ENCODE data around the gene AGAP1.

The AGAP1 gene

DNA sequence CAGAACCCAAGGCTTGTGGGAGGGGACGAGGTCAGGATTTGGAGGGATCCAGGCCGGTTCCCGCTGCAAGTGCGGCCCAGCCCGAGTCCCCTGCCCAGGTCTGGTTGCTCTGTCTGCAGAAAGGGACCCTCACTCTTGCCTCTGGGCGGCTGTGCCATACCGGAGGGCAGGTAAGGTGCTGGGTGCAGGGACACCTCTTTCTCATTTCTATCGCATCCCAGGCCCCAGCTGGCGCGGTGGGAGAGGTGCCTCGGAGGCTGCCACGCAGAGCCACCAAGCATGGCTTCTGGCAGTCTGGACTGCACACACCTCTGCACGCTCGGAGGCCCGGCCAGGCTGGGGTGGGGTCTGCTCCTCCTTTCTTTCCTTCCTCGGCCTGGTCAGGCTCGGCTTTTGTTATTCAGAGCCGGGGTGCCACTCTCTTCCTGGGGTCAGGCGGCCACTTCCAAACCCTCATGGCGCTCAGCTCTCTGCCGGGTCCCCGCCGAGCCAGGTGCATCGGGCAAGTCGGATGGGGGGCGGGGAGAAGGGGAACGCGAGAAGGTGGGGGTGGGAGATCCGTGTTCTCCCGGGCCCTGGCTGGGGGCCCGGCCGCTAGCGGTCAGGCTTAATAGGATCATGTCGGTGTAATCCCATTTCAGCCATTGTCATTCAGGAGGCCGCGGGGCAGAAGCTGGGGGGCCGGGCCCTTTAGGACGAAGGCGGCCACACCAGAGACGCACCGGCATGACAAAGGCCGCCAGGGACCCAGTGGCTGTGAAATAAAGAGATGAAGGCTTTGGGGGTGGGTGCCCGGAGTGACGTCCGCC lies 665.3 kb downstream of the AGAP1 start:
- no peak for DNase-seq

DNA sequence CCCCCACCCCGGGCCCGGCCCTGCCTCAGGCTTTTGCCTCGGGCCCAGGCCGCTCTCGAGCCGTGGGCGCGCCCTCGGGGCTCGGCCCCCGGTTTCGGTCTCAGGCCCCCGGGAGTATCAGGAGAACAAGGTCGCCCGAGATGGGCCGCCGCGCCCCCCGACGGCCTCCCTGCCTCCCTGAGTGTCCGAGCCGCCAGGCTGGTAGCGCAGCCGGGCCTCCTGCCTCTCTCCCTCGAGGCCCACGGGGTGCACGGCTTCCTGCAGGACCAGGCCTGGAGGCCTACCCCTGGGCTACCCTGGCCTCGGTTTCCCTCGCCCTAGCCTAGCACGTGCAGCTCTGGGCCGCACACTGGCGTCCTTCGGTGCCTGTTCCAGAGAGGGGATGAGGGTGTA lies 665.9 kb downstream of the AGAP1 start:
- no peak for DNase-seq

DNA sequence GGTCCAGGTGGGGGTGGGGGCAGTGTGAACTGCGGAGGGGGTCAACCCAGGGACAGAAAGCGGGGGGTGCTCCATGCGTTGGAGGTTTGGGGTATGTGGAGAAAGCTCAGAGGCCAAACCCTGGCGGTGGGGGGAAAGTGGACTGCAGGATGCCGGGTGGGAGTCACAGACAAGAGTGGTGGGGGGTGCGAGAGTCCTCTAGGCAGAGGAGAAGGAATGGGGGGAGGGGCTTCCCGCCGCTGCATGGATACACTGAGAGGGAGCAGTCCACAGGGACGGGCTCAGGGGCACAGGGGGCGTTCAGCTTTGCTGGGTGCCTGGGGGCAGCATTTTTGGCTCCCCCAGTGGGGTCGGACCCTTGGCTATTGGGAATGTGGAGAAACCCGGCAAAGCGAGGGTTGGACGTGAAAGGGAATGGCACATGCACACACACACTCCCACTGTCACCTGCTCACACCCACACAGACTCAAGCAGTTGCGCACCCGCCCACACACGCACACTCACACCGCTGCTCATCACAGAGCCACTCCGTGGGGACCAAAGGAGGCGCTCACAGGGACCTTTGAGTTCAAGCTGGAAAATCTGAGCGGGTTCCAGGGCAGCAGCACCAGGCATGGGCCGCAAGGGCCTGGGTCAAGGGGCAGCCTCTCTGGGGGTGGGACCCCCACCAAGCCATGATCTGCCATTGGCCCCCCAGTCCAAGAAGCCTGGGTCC lies 666.7 kb downstream of the AGAP1 start:
- DNase-seq = no peak

- DNase-seq = no peak
Observed at GRCh38 chr2:236161082-236161462, 667.2 kb downstream of the AGAP1 start.

- no peak for DNase-seq
Observed at GRCh38 chr2:236161531-236161930, 667.7 kb downstream of the AGAP1 start.

DNA sequence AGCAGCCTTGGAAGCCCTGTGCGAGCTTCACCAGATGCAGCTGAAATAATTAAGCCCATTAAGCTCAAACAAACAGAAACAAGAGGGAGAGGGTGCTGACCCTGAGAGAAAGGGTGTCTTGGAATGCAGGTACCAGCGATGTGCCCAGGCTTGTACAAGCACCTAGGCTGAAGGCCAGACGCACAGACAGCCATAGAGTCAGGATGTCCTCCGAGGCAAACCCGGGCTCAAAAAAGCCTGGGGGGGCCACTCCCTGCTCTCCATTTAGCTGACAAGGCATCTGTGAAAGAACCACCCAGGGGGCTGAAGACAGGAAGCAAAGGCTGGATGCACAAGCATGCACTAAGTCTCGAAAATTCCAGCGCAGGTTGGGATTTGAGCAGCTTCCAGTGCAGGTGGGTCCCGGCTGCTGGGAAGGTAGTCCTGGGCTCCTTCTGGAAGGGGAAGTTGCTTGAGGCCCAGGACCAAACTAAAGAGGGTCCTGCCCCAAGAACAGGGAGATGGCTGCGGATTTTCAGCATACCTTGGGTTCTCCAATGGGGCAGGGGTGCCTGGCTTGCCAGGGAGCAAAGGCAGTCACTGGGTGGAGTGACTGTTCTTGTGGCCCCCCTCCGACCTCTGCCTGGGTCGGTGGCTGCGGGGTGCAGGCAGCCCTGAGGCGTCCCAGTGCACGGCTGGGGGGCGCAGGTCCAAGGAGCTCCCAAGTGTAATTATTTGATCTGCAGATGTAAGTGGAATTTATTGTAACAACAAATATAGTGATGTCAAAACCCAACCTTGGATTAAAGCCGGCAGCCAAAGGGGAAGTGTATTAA lies 668.4 kb downstream of the AGAP1 start:
- no peak for DNase-seq

DNA sequence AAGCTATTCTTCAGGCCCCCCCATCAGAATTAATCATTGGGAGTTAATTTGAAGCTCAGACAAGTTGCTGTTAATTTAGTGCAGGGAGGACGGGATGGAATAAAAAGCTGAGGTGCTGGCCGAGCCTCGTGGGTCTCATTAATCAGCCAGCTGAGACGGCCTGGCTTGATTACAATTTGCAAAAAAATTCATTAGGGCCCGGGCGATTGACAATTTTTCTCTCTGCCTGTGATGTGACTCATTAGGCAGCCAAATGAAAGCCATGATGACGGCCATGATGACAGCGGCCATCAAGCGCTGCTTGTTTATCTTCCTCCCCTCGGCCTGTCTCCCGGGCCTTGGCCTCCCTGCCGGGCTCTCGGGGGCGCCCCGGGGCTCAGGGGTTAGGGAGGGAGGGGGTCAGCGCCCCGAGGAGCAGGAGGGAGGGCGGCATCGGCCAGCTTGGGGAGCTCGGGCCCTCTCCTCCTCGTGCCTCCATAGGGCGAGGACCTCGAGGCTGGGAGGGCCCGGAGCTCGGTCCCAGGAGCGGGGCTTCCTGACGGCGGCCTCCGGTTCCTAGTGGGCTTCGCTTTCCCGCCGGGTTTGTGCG lies 669.1 kb downstream of the AGAP1 start:
- no peak for DNase-seq

DNA sequence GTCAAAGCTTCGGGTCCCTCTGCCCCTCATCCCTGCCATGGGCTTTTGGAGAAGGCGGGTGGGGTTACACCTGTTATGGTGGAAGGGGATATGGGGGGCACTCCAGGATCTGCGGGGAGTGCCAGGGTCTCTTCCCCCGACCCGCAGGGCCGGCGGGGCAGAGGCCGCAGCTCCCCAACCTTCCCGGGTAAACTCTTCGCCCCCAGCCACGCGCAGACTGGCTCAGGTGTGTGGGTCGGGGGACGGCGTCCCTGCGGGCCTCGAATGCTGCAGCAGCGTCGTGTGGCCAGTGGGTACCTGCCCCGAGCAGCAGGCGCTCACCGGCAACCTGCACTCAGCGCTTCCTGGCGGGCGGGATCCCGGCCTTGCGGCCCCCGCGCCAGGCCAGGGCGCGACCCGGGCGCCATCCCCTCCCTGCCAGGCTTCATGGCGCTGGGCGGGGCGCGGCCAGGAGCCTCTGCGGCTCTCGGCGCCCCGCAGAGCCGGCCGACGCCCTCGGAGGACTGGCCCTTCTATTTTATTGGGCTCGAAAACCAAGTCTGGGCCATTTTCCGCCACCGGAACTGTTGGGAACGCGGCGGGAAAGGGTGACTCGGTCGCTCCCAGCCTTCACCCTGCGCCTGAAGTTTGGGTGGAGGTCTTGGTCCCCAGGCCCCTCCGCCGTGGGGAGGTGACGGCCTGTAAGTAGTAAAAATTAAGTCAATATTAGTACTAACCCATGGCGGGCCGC lies 669.8 kb downstream of the AGAP1 start:
- no peak for DNase-seq

DNA sequence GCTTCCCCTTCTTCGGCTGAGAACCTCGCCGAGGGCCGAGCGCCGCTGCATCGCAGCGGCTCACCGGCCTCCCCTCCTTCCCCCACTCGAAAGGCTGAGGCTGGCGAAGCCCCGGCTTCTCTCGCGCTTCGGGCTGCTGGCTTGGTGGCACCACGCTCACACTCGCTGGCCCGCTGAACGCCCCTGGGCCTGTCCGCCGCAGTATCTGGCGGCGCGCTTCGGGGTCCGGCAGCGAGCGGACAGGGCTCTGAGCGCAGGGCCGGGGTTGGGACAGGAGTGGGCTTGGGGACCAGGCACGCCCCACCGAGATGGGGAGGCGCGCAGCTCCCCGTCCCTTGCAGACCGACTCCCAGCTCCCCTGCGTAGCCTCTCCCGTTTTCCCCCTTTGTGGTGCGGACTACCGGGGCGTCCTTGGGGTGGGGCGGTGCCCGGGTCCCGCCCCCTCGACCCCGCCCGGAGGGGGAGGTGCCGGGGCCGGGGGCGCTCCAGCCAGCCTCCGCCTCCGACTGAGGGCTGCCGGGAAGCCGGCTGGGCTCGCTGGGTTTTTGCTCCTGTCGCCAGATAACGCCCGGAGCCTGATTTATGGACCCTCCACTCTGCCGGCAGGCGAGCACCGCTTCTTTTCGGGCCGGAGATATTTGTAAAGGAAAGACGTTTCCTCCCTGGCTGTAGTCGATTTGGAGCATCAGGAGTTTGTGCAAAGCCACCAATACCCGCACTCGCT lies 670.5 kb downstream of the AGAP1 start:
- DNase-seq = no peak

- DNase-seq = no peak
Observed at GRCh38 chr2:236164925-236165841, 671.3 kb downstream of the AGAP1 start.

- no peak for DNase-seq
Observed at GRCh38 chr2:236165842-236166795, 672.3 kb downstream of the AGAP1 start.

DNA sequence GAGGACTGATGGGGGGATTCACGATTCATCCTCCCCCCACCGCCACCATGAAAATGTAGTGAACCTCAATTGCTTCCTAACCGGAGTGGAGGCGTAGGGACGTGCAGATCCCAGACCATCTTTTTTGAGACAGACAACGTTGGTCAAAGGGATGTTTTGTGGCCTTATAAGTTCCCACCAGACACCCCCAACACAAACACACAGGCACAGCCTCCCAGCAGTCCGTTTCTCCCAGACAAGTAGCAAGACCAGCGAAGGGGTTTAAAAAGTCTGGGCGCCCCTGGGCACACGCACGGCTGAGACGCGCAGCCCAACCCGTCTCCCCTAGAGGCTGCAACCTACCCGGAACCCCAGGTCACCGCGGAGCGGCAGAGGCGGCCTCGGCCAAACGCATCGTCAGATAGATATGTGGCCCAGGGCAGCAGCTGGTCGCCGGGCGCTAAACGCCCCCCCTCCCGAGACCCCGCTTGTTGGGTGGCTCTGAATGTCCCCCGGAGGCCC lies 673.0 kb downstream of the AGAP1 start:
- no peak for DNase-seq

DNA sequence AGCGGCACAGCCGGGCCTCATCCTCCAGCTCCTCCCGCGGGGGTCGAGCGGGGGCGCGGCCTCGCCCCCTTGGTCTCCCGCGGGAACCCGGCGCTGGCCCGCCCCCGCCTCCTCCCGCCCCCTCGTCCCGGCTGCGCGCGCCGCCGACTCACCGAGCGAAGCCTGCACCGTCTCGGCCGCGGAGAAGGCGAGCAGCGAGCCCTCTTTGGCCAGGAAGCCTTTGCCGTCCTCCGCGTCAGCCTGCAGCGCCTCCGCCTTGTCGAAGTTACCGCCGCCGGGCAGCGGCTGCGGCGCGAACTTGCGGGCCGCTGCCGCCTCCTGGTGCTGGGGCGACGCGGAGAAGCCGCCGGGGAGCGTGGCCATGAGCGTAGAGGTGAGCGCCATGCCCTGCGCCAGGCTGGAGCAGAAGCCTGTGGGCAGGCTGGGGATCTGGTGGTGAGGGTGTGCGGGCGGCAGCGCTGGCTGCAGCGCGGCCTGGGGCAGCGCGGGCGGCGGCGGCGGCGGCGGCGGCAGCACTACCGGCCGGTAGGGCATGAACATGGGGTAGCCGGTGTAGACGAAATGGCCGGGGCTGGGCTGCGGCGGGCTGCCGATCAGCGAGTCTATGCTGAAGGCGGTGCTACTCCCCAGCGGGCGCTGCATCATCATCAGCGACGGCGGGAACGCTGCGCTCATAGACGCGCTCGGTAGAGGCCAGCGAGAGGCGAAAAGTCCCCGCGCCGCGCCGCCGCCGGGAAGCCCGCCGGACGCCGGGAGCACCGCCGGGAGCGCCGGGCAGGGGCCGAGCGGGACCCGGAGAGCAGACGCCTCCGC lies 673.7 kb downstream of the AGAP1 start:
- no peak for DNase-seq

DNA sequence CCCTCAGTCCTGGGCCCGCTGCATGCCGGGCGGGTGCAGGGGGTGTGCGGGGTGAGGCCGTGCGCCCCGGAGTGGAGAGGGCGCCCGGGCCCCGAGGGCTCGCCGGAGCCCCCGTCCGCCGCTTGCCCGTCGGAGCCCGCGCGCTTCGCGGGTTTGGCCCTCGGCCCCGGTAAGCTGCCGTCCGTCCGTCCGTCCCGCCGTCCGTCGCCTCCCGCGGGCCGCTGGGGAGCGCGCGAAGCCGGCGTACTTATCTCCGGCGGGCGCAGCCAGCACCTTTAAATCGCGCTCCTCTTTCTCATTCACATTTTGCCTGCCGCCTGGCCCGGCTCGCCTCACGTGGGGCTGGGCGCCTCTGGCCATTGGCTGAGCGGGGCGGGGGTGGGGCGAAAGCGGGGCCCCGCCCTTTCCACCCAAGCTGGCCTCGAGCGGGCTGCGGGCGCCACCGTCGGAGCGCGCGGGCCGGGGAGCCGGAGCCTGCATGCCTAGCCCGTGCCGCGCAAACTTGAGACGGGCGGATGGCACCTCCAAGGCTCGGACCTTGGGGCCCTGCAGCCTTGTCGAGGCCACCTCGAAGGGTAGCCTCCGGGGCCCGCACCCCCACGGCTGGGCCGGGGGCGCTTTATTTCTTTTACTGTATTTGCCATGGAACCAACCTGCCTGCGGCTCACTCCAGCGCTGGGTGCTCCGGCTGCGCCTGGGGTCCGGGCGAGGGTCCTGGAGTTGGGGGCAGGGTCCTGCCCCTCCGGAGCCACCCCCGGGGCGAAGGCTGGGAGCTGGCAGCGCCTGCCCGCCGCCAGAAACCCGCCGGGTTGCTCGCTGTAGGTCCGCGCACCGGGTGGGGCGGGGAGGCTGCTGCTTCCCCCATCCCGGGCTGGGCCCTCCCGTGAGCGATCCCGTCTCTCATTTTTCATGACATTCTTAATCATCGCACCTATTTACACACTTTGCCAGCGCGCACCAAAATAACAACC lies 674.6 kb downstream of the AGAP1 start, which contains the start of gene GBX2:
GBX2 (minus strand) TSS at position 277 of the 971 bp plus-strand sequence. CDS start 415 bp downstream, outside the sequence.
- DNase-seq = no peak

DNA sequence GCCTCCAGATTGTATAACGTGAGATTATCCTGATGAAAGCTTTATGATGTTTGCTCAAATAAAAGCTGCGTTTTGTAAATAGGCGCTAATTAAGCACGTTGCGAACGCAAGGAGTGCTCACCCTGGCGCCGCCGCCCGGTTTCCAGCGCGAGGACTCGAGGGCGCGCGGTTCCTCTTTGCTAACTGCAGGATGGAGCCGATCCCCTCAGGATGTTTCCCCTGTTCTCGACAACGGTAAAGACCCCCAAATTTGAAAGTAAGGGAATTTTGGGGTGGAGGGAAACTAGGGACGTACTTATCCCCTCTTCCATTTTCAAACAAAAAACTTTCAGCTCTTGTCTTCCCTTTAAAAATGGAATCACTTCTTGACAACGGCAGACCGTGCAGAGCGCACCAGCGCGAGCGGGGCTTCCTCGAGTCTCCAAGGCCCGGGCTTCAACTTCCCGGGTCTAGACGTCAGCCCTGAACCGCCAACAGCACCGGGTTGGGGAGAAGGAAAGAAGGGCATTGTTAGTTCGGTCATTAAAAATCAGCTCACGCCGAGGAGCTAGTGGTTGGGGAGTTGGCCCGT lies 675.4 kb downstream of the AGAP1 start:
- DNase-seq = no peak

- no peak for DNase-seq
Observed at GRCh38 chr2:236169741-236170589, 676.1 kb downstream of the AGAP1 start.
